Heart left ventricle (tissue), 16 donors: ENCODE results near the gene GJB2. TPM values are rescaled to one million over a fixed set of nuclear protein-coding genes. Genes with fewer than 3 reads are reported as not detected.

Source experiments
- ATAC-seq, 4 donors: fragments of 200-7000 bp; cut with Tn5 transposase; one replicate each; pipeline ENCODE4 v1.9.1; 2020 to 2022; ENCODE audit warnings: moderate library complexity in 4 of 4, mild to moderate bottlenecking in 3 of 4, moderate number of reproducible peaks in 1 of 4
- DNase-seq, 5 donors: peaks; one replicate each; pipeline ENCODE4 v3.0.0-alpha.2; 2020
- H3K27ac ChIP-seq, 12 donors: fragments of 200-600 bp; sonication (generic) in 4 of 12; one replicate each; pipeline versions ENCODE4 v1.5.0 to v1.8.0; 2016 to 2022; ENCODE audit warnings: mild to moderate bottlenecking in 2 of 12
- H3K27me3 ChIP-seq, 9 donors: fragments of 200-600 bp; sonication (generic) in 2 of 9; one replicate each; pipeline versions ENCODE4 v1.5.1 to v1.8.0; 2016 to 2022; ENCODE audit warnings: mild to moderate bottlenecking in 3 of 9
- H3K36me3 ChIP-seq, 9 donors: fragments of 200-600 bp; sonication (generic) in 2 of 9; one replicate each; pipeline versions ENCODE4 v1.5.0 to v1.8.0; 2018 to 2022; ENCODE audit warnings: mild to moderate bottlenecking in 2 of 9
- H3K4me1 ChIP-seq, 12 donors: fragments of 200-600 bp; sonication (generic) in 4 of 12; one replicate each; pipeline versions ENCODE4 v1.5.0 to v1.8.0; 2016 to 2022; ENCODE audit warnings: mild to moderate bottlenecking in 3 of 12
- H3K4me3 ChIP-seq, 12 donors: fragments of 200-600 bp; sonication (generic) in 4 of 12; one replicate each; pipeline versions ENCODE4 v1.5.0 to v1.8.0; 2017 to 2022; ENCODE audit warnings: mild to moderate bottlenecking in 9 of 12, moderate library complexity in 4 of 12
- H3K9me3 ChIP-seq, 12 donors: fragments of 200-600 bp; sonication (generic) in 4 of 12; one replicate each; pipeline versions ENCODE4 v1.5.0 to v1.8.0; 2016 to 2022; ENCODE audit warnings: mild to moderate bottlenecking in 1 of 12
- POLR2A ChIP-seq, 2 donors: fragments of 450-650 bp; IDR thresholded peaks; one replicate each; pipeline ENCODE4 v1.6.1; 2017; ENCODE audit warnings: antibody characterized with exemption in 2 of 2, mild to moderate bottlenecking in 2 of 2, moderate library complexity in 2 of 2
- WGBS, 4 donors: extraction: QIAGEN DNeasy Blood & Tissue Kit in 2 of 4; methylation state at CpG; one replicate each; pipeline versions ENCODE4 v1.1.5 to v1.1.7; 2013 to 2018; 5-methylcytosine and 5-hydroxymethylcytosine counted together
- intact Hi-C, 10 donors: fragments of 100-400 bp; cut with DNase I; formaldehyde crosslinking; loops; one replicate each; pipeline versions ENCODE4 v1.11.1 to v1.14.2; 2022
- polyA plus RNA-seq, 2 donors: library from polyadenylated mRNA; stranded (reverse); fragments of 200-250 nt; gene quantifications; one replicate each; pipeline ENCODE4 v1.2.3, GENCODE V29; 2013
- total RNA-seq, 9 donors: library from RNA; depleted of rRNA in 2 of 9; stranded (reverse); fragments of >200 nt in 2 of 9; fragmentation: NEBNext Ultra II Directional in 3 of 9; extraction: Animal tissue kit (Norgen Biotek cat#: 25700) in 3 of 9; gene quantifications; one replicate each; pipeline versions ENCODE4 v1.1.0 to v1.2.4, GENCODE V29; 2016 to 2023
- TF ChIP-seq, protein P1 (sequence below), 12 donors: fragments of 200-600 bp; sonication (generic) in 4 of 12; IDR thresholded peaks; one replicate each; pipeline versions ENCODE4 v1.5.0 to v1.8.0; 2018 to 2022; ENCODE audit warnings: antibody characterized with exemption in 12 of 12, mild to moderate bottlenecking in 5 of 12
- donor health status: ischemic (EF 13 %, LVEDD 7.1; RV severe dilation, severe dysfunction).
- donor health status: healthy with polysubstance abuse.
- donor health status: DM: no; HTN: yes; CAD: no.
- donor health status: DM: no; HTN: no; CAD: no.
- donor health status: ischemic (EF 25% LVEDD 6.9; RV normal size, moderate dysfunction).
- donor health status: ischemic (EF 25% LVEDD 5.7; RV mildly dilated, moderate dysfunction).
- donor health status: healthy.
- donor health status: DM: yes; HTN: yes; CAD: no.
- donor health status: ischemic (EF 35%, LVEDD 5.7; RV mildly dilated, moderate dysfunction).
- donor health status: nonischemic (EF 11% LVEDD 7.7; RV severe dilation, severe dysfunction).
- donor health status: DM: yes; HTN: yes; CAD: no.
- donor health status: PGD.
- donor health status: ischemic (EF 29% LVEDD 5.4; RV normal size, mild dysfunction).
- donor health status: nonischemic (EF 23%, LVEDD 6.1; RV moderate dilation, normal function).

The GJB2 gene
- total and polyA plus RNA-seq, 11 donors = 0.10 to 2.0 (median 0.26) TPM; not detected in 1

DNA sequence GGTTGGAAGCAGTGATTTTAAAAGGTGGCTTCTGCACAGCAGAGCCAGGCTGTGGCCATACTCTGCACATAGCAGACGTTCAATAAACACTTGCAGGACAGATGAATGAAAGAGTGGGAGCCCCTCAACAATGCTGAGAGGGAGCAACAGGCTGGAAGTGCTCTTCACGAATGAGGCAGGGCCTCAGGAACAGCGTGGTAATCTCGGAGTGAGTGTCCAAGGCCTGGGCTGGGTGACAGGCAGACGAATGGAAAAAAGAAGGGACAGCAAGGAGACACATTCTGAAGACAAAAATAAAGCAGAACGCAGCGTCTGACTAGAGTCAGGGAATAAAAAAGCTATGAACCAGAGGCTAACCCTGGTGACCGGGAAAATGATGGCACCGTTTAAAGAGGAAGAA, 43.0 kb downstream of the GJB2 start:
- intact Hi-C loops = no loop called here
- ATAC-seq = peak; percentile 29 to 79 (median 52)
- Histone ChIP-seq H3K36me3 (no peaks in the 10 kb centered on the region), H3K9me3 (no peaks in the 10 kb centered on the region), H3K4me1 (peaks cover 0 to 36% (median 0%) of the 10 kb centered on the region in 12 donors), H3K27me3 (peaks cover 0 to 21% (median 0%) of the 10 kb centered on the region in 9 donors), H3K27ac (peak overlapping the region in 7 of 12 donors; percentile 22 to 80 (median 67)), H3K4me3 (peak overlapping the region in 1 of 12 donors; percentile 5)
- peak in 1 of 5 donors; percentile 58 for DNase-seq
- TF ChIP-seq, protein P1, sequence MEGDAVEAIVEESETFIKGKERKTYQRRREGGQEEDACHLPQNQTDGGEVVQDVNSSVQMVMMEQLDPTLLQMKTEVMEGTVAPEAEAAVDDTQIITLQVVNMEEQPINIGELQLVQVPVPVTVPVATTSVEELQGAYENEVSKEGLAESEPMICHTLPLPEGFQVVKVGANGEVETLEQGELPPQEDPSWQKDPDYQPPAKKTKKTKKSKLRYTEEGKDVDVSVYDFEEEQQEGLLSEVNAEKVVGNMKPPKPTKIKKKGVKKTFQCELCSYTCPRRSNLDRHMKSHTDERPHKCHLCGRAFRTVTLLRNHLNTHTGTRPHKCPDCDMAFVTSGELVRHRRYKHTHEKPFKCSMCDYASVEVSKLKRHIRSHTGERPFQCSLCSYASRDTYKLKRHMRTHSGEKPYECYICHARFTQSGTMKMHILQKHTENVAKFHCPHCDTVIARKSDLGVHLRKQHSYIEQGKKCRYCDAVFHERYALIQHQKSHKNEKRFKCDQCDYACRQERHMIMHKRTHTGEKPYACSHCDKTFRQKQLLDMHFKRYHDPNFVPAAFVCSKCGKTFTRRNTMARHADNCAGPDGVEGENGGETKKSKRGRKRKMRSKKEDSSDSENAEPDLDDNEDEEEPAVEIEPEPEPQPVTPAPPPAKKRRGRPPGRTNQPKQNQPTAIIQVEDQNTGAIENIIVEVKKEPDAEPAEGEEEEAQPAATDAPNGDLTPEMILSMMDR (IDR thresholded peaks at IDR 0.05) = no peak
- no peak for TF ChIP-seq POLR2A (IDR thresholded peaks at IDR 0.05)
- WGBS, 4 donors = 27 to 37% (median 35%) methylated on average over 9 of the region's 9 CpGs

DNA sequence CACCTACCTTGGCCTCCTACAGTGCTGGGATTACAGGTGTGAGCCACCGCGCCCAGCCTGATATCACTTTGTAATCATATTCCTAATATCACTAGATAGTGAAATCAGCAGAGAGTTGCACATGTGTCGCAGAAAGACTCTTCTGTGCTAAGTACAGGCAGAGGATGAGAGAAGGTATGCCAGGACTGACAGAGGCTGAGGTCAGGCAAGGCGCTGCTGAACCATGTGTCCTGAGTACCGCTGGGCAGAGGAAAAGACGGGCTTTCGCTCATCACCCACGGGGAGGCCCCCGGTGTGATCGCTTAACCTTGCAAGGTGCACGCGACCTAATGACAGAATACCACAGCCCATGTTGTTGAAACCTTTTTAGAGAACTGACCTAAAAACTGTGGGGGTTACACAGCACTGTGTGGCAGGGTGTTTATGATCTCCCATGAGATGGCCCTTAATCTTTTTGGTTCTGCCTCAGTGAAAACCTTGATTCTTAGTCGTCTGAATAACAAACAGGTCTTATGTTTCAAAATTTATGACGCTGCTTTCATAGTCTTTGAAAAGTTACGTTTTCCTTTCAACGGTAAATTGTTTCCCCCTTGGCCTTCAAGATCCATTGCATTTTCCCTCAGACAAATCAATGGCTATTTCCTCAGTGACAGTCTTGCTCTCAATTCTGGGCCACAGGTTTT, 44.1 kb downstream of the GJB2 start:
- H3K27me3 ChIP-seq = peaks cover 0 to 20% (median 0%) of the 10 kb centered on the region in 9 donors
- intact Hi-C loops = no loop called here
- H3K36me3 ChIP-seq = no peaks in the 10 kb centered on the region
- ATAC-seq = no peak
- H3K9me3 ChIP-seq = no peaks in the 10 kb centered on the region
- 79 to 85% (median 81%) methylated on average over 16 of the region's 16 CpGs for WGBS, 4 donors
- no peak overlapping the region for H3K27ac ChIP-seq
- H3K4me3 ChIP-seq = no peak overlapping the region
- TF ChIP-seq, protein P1 (IDR thresholded peaks at IDR 0.05) = no peak
- no peak for TF ChIP-seq POLR2A (IDR thresholded peaks at IDR 0.05)
- peaks cover 0 to 36% (median 0%) of the 10 kb centered on the region in 12 donors for H3K4me1 ChIP-seq
- DNase-seq = no peak

DNA sequence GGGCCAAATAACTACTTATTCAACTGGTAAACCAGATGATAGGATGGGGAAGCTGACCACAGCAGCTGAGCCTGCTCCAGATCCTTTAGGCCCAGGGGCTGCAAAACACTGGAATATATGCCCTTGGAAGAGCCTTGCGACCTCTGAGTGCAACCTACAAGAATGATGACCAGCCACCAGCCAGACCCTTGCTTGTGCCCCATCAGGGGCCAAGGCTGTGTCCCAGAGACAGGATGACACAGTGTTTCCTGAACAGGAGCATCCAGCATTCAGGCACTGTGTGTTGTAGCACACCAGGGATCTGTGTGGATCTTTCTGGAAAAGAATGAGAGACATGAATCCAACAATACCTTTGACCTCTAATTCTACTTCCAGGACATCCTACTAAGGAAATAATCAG, 46.4 kb downstream of the GJB2 start:
- Histone ChIP-seq H3K36me3 (no peaks in the 10 kb centered on the region), H3K9me3 (no peaks in the 10 kb centered on the region), H3K4me1 (peaks cover 3 to 55% (median 11%) of the 10 kb centered on the region in 12 donors), H3K4me3 (no peak overlapping the region), H3K27ac (peak overlapping the region in 3 of 12 donors; percentile 9 to 28 (median 14)), H3K27me3 (peaks cover 0 to 43% (median 0%) of the 10 kb centered on the region in 9 donors)
- DNase-seq (no peak), ATAC-seq (no peak)
- no peak for TF ChIP-seq POLR2A (IDR thresholded peaks at IDR 0.05)
- TF ChIP-seq, protein P1 (IDR thresholded peaks at IDR 0.05) = no peak
- 88 to 100% (median 97%) methylated on average over 1 of the region's 1 CpG; no CpG with 5 or more reads in 1 of the 4 donors for WGBS, 4 donors
- intact Hi-C loops = no loop called here

DNA sequence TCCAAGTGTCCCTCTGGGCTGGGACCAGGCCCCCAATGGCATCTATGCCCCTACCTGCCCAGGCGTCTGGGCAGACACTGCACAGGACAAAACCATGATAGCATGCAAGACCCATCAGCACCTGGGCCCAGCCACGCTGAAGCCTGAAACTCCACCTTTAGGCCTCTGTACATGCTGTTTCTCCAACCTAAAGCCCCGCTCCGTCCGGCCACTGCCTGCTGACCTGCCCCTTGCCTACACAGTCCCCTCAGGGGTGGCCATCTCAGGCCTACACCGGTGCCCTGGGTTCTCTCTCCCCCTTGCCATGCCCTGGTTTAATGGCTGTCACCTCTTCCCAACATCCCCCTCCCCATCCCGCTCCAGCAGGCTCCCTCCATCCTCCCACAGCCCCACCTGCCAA, 47.2 kb downstream of the GJB2 start:
- Histone ChIP-seq H3K27ac (no peak overlapping the region), H3K36me3 (no peaks in the 10 kb centered on the region), H3K4me3 (no peak overlapping the region), H3K4me1 (peaks cover 5 to 51% (median 14%) of the 10 kb centered on the region in 12 donors), H3K27me3 (peaks cover 0 to 44% (median 5%) of the 10 kb centered on the region in 9 donors), H3K9me3 (no peaks in the 10 kb centered on the region)
- 71 to 86% (median 75%) methylated on average over 6 to 7 of the region's 7 CpGs for WGBS, 4 donors
- intact Hi-C loops = no loop called here
- ATAC-seq = no peak
- no peak for DNase-seq
- TF ChIP-seq POLR2A (IDR thresholded peaks at IDR 0.05) = no peak
- TF ChIP-seq, protein P1 (IDR thresholded peaks at IDR 0.05) = no peak
